Measurements from ENCODE around the gene PMPCA. TPM values are rescaled to one million over a fixed set of nuclear protein-coding genes. Genes with fewer than 3 reads are reported as not detected.

The PMPCA gene
- total and polyA plus RNA-seq, 2 of the 13 experiments (the other 11 are each of a cell fraction or from before 2014, with no cell fraction given): 70.2 to 88.4 TPM

GRCh38 chr9:136363949-136364748, 46.3 kb upstream of the PMPCA start (continued):
- TF ChIP-seq, protein P1, sequence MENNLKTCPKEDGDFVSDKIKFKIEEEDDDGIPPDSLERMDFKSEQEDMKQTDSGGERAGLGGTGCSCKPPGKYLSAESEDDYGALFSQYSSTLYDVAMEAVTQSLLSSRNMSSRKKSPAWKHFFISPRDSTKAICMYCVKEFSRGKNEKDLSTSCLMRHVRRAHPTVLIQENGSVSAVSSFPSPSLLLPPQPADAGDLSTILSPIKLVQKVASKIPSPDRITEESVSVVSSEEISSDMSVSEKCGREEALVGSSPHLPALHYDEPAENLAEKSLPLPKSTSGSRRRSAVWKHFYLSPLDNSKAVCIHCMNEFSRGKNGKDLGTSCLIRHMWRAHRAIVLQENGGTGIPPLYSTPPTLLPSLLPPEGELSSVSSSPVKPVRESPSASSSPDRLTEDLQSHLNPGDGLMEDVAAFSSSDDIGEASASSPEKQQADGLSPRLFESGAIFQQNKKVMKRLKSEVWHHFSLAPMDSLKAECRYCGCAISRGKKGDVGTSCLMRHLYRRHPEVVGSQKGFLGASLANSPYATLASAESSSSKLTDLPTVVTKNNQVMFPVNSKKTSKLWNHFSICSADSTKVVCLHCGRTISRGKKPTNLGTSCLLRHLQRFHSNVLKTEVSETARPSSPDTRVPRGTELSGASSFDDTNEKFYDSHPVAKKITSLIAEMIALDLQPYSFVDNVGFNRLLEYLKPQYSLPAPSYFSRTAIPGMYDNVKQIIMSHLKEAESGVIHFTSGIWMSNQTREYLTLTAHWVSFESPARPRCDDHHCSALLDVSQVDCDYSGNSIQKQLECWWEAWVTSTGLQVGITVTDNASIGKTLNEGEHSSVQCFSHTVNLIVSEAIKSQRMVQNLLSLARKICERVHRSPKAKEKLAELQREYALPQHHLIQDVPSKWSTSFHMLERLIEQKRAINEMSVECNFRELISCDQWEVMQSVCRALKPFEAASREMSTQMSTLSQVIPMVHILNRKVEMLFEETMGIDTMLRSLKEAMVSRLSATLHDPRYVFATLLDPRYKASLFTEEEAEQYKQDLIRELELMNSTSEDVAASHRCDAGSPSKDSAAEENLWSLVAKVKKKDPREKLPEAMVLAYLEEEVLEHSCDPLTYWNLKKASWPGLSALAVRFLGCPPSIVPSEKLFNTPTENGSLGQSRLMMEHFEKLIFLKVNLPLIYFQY (CRISPR knock-in tag; IDR thresholded peaks at IDR 0.05; ENCODE audit: borderline replicate concordance): no peak
- 0 out of 2 replicates have a peak, but pooled peaks have one; percentile 4 for TF ChIP-seq MIER3 (CRISPR knock-in tag; IDR thresholded peaks at IDR 0.05; ENCODE audit: borderline replicate concordance)
- no peak for TF ChIP-seq ZNF280B (CRISPR knock-in tag; IDR thresholded peaks at IDR 0.05; ENCODE audit: borderline replicate concordance)
- no peak for TF ChIP-seq MED1 (CRISPR knock-in tag; IDR thresholded peaks at IDR 0.05)
- TF ChIP-seq GMEB1 (CRISPR knock-in tag; IDR thresholded peaks at IDR 0.05; ENCODE audit: borderline replicate concordance): no peak
- no peak for TF ChIP-seq NR2C2 (CRISPR knock-in tag; IDR thresholded peaks at IDR 0.05; ENCODE audit: borderline replicate concordance)
- TF ChIP-seq, protein P2, sequence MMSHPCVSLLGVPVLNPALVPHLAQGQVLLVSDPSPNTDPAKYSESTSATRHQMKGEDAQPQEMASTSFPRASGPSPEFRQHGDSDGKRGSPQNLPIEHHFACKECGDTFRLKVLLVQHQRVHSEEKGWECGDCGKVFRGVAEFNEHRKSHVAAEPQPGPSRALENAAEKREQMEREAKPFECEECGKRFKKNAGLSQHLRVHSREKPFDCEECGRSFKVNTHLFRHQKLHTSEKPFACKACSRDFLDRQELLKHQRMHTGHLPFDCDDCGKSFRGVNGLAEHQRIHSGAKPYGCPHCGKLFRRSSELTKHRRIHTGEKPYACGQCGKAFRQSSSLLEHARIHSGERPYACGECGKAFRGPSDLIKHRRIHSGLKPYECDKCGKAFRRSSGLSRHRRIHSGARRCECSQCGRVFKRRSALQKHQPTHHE (CRISPR knock-in tag; IDR thresholded peaks at IDR 0.05; ENCODE audit: borderline replicate concordance): no peak
- no peak for TF ChIP-seq ZBTB37 (CRISPR knock-in tag; IDR thresholded peaks at IDR 0.05)
- TF ChIP-seq THYN1 (CRISPR knock-in tag; IDR thresholded peaks at IDR 0.05; ENCODE audit: borderline replicate concordance, low read depth): no peak
- no peak; the same call in 1 of the 2 replicates for TF ChIP-seq ZBTB7B (CRISPR knock-in tag; IDR thresholded peaks at IDR 0.05)
- TF ChIP-seq, protein P3, sequence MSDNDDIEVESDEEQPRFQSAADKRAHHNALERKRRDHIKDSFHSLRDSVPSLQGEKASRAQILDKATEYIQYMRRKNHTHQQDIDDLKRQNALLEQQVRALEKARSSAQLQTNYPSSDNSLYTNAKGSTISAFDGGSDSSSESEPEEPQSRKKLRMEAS (IDR thresholded peaks at IDR 0.05): no peak
- no peak for TF ChIP-seq REPIN1 (CRISPR knock-in tag; IDR thresholded peaks at IDR 0.05; ENCODE audit: borderline replicate concordance, low read depth)

Measured in HepG2 (cell line).